Left ventricle myocardium superior (tissue), 1 donor: Measurements from ENCODE around the gene BMAL1. TPM values are rescaled to one million over a fixed set of nuclear protein-coding genes. Genes with fewer than 3 reads are reported as not detected.
A peak's percentile ranks its signal among the peaks of the same experiment; 100 is the strongest.
"Not testable (repeated sequence)": the region's sequence is repeated elsewhere in the genome, so short reads cannot be mapped to it uniquely, and the experiment has no call there.

Experiments used
- ATAC-seq: fragments of 200-7000 bp; cut with Tn5 transposase; one replicate; pipeline ENCODE4 v1.9.1; 2020; ENCODE audit warnings: mild to moderate bottlenecking, moderate library complexity
- DNase-seq: peaks from one replicate; pipeline ENCODE4 v3.0.0-alpha.2; 2020
- intact Hi-C: fragments of 100-400 bp; cut with micrococcal nuclease; formaldehyde crosslinking; loops from one replicate; pipeline ENCODE4 v1.11.0; 2022
- long read RNA-seq: library from polyadenylated mRNA; unstranded; transcript quantifications from one replicate; pipeline ENCODE4 v2.0.0, GENCODE V29; 2021
- total RNA-seq: library from RNA; stranded (reverse); fragmentation: NEBNext Ultra II Directional; extraction: Animal tissue kit (Norgen Biotek cat#: 25700); gene quantifications from one replicate; pipeline ENCODE4 v1.2.1, GENCODE V29; 2021
- donor health status: DM: no; HTN: yes; CAD: no; lungs with severe emphysema.

Gene BMAL1
- total RNA-seq, result 4.6 TPM
- long read RNA-seq, partial matches to known transcripts, result 2 of 10 reads
- long read RNA-seq, other reads (novel, unspliced or antisense), result 5 of 10 reads

DNA sequence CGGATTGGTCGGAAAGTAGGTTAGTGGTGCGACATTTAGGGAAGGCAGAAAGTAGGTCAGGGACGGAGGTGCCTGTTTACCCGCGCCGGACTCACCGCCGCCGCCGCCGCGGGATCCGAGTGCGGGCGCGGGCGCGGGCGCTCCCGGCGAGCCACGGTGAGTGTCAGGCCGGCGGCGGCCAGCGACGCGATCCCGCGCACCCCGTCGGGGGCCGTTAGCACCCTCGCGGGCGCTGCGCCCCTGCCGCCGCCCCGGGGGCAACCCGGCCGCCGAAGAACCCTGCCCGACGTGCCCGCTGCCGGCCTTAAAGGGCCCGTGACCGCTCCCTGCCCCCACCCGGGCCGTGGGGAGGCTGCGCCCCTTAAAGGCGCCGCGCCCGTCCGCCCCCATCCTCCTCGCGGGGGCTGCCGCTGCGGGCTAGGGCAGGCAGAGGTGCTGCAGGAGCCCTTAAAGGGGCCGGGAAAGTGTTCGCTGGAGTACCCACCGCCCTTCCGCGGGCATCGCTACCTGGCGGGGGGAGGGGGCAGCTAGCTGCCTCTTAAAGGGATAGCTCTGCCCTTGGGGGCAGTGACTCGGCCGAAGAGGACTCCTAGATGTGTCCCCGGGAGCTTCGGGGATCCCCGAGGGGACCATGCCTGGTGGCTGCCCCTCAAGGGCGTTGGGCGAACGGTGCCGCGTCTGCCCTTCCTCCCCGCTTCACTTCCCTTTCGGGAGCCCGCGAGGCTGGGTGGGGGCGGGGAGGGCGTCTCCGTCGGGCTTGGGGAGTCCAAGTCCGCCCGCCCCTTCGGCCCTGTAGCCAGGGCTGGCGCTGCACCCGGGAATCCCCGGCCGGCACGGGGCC is at the start of gene BMAL1:
TSS of gene BMAL1 (plus strand) at position 23 of the 841 bp plus-strand sequence. CDS start 76,519 bp downstream, outside the sequence.
- peak; percentile 13 for ATAC-seq
- peak; percentile 71 for DNase-seq
- intact Hi-C loops, result loop anchor here (10.0 kb wide), 1 partner anchor 57 kb away; no protein-coding TSS in a partner anchor

GRCh38 chr11:13228572-13228971 is 49.0 kb upstream of the BMAL1 start:
- no peak for ATAC-seq
- intact Hi-C loops, result no loop called here
- DNase-seq, result no peak

DNA sequence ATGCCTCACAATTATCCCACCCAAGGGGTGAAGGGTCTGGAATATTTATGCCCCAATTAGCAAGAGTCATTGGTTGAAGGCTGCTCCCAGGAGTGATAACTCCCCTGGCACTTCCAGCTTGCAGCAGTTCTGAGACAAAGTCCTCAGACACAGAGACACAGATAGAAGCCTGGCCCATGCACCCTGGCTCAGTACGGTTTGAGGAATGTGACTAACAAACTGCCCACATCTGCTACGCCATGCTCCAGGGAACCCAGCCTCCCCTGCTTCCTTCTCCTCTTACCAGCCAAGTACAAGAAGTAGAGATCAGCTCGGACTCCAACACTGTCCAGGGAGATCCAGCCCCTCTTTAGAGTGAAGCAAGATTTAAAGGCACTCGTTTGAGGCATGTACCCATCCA is 48.5 kb upstream of the BMAL1 start:
- intact Hi-C loops, result no loop called here
- ATAC-seq (no peak), DNase-seq (no peak)

DNA sequence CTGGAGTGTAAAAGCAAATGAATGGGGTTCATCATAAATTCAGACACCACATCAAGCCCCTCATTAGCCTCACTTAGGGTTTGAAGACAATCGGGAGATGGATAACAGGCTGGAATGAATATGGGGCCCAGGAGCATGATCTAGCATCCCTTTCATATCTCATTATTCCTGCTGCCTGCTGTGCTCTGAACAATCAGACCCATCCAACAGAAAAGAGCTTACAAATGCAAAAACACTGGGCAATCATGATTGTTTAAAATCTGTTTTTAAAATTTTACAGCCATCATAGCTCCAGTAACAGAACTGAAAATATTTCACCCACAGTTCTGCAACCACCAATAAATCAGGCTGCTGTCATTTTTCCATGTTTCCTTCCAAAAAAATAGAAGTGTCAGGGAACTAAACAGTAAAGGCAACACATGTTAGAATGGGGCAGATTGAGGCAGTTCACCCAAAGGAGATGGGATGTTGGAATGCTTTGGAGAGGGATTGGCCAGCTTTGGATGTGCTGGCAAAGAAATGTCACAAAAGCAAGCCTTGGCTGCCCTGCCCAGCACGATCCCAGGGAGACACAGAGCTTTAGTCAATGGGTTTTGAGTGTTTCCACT is 47.8 kb upstream of the BMAL1 start:
- intact Hi-C loops, result no loop called here
- peak; percentile 27 for DNase-seq
- no peak for ATAC-seq

GRCh38 chr11:13233173-13233745 is 44.3 kb upstream of the BMAL1 start:
- intact Hi-C loops, result no loop called here
- ATAC-seq, result no peak
- no peak for DNase-seq

GRCh38 chr11:13235895-13236294 is 41.7 kb upstream of the BMAL1 start:
- no peak for DNase-seq
- intact Hi-C loops, result no loop called here
- no peak for ATAC-seq

- DNase-seq (no peak), ATAC-seq (no peak)
- intact Hi-C loops, result no loop called here
Measured at GRCh38 chr11:13236626-13237025, 41.0 kb upstream of the BMAL1 start.

GRCh38 chr11:13237761-13238160 is 39.8 kb upstream of the BMAL1 start:
- DNase-seq, result no peak
- ATAC-seq, result no peak
- intact Hi-C loops, result no loop called here

DNA sequence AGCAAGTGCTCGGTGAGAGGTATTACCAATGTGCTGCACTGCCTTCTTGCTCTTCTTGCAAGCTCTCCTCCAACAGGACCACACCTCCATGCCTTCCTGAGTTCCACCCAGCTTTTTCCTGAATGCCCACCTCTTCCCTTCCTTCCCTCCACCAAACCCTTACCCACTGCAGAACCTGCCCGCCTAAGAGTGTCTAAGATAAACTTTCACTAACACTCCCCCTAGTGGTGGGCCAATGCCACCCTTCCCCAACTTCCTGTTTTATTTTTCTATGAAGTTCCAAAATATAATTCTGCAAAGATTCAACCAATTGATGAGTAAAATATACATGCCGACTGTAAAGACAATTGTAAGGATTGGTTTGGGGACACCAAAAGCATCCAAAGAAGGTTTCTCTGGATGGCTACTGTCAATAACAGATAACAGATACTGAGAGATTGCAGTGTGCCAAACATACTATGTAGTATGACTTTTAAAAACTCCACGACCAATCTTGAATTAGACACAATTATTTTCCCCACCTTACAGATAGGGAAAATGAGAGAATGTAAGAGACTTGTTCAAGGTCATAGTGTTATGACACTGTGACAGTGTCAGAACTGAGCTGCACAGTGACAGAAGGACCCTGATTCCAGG is 38.6 kb upstream of the BMAL1 start:
- peak; percentile 37 for DNase-seq
- ATAC-seq, result peak; percentile 56
- intact Hi-C loops, result no loop called here

DNA sequence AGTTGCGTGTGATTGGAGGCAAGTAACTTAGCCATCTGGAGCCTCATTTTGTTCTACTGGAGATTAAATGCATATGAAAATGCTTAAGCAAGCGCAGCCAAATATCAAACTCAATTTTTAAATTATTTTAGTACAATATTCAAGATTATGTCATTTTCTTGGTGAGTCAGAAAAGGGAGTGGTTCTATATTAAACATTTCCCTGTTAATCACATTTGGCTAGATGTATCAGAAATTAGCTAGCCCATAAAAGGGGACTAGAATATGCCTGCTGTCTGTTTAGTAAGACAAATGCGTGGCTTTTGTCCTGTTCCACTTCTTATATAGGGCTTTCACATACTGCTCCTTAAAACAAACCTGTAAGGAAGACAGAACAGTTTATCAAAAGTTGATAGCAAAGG is 35.0 kb upstream of the BMAL1 start:
- DNase-seq (no peak), ATAC-seq (no peak)
- intact Hi-C loops, result no loop called here

- no peak for DNase-seq
- ATAC-seq, result no peak
- intact Hi-C loops, result no loop called here
Measured at GRCh38 chr11:13247606-13248296, 29.8 kb upstream of the BMAL1 start.

DNA sequence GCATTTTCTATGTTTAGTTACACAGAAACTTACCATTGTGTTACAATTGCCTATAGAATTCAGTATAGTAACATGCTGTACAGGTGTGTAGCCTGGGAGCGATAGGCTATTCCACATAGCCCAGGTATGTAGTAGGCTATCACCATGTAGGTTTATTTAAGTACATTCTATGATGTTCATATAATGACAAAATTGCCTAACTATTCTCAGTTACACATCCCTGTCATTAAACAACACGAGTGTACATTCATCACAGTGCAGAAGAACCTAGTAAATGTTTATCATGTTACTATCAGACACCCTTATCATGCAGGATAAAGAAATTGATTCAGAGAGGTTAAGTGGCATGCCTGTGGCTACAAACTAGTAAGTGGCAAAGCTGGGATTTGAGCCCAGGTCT is 28.4 kb upstream of the BMAL1 start:
- ATAC-seq, result no peak
- intact Hi-C loops, result no loop called here
- DNase-seq, result no peak

- ATAC-seq (no peak), DNase-seq (no peak)
- intact Hi-C loops, result no loop called here
Measured at GRCh38 chr11:13249992-13250391, 27.6 kb upstream of the BMAL1 start.

- no peak for ATAC-seq
Measured at GRCh38 chr11:13251966-13252365, 25.6 kb upstream of the BMAL1 start.

DNA sequence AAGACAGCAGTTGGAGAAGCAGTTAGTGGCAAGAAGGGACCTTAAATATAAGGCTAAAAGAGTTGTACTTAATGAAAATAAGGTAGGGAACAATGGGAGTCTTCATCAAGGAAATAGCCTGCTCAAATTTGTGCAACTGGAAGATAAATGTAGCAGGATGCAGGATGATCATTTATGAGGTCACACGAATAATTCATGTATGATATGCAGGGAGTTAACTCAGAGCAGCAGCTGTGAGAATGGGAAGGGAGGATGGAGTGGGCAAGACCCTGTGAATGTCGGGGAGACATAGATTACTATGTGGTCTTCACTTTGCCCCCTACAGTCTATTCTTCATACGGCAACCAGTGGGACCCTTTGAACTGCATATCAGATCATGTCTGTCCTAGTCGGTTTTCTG is 25.2 kb upstream of the BMAL1 start:
- no peak for ATAC-seq
- intact Hi-C loops, result no loop called here
- DNase-seq, result no peak

More at GRCh38 chr11:13251966-13252365, 25.6 kb upstream of the BMAL1 start:
- DNase-seq, result no peak
- intact Hi-C loops, result no loop called here

DNA sequence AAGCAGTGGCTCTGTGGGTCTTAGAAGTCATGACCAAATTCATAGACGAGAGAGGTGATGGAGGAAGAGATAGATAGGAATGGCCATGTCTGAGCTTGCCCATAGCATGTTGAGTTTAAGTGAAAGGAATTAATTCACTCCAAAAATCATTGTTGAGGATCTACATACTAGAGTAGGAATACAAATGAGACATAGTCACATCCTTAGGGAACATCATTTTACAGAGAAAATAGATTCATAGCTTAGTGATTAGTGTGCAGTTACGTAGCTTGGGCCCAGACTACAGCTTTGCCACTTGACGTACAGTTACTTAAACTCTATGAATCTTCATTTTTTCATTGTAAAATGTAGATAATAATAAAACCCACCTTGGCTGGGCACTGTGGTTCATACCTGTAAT is 21.4 kb upstream of the BMAL1 start:
- intact Hi-C loops, result no loop called here
- no peak for ATAC-seq
- DNase-seq, result no peak

- DNase-seq, ATAC-seq, intact Hi-C loops: not testable (repeated sequence)
Measured at GRCh38 chr11:13258061-13258460, 19.5 kb upstream of the BMAL1 start.

GRCh38 chr11:13258855-13259254 is 18.7 kb upstream of the BMAL1 start:
- no peak for DNase-seq
- intact Hi-C loops, result no loop called here
- ATAC-seq, result no peak

DNA sequence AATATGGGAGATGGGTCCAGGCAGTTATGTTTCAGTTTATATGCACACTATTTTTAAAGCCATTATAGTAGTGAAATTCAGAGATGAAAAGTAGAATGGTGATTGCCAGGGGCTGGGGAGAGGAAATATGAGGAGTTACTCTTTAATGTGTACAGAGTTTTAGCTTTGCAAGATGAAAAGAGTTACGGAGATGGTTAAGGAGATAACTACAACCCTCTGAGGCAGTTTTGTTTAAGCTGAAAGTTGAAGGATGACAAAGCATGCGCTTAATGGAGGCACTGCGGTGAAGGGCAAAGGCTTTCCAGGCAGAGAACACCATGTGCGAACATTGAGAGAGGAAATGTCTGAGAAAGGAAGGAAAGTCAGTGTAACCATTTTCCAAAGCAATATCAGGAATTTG is 18.2 kb upstream of the BMAL1 start:
- ATAC-seq (no peak), DNase-seq (no peak)
- intact Hi-C loops, result no loop called here
